Keratinocyte (primary cell): Measurements from ENCODE around the gene SKIDA1. TPM values are rescaled to one million over a fixed set of nuclear protein-coding genes. Genes with fewer than 3 reads are reported as not detected.

Experiments
- DNase-seq: peaks from one replicate; pipeline ENCODE4 v3.0.0-alpha.2; 2011; ENCODE audit warnings: low read depth, missing footprints, low spot score
- FAIRE-seq: peaks from 2 replicates; lab custom pipeline; 2011; peaks lifted over from hg19 to GRCh38; lab: Jason Lieb, UNC
- H2AFZ ChIP-seq: 2 replicates; pipeline ENCODE4 v1.6.0; 2012; ENCODE audit warnings: low read length, control low read depth, inconsistent platforms; ENCODE audit not compliant: control insufficient read depth
- H3K27ac ChIP-seq: 2 replicates; pipeline ENCODE4 v1.5.1; 2011; ENCODE audit warnings: low read length; ENCODE audit not compliant: control insufficient read depth, insufficient read depth
- H3K27me3 ChIP-seq: 3 replicates; pipeline ENCODE4 v1.6.0; 2011; ENCODE audit warnings: low read length; ENCODE audit not compliant: control insufficient read depth, insufficient read depth; ENCODE audit errors: extremely low read depth
- H3K36me3 ChIP-seq, 2 experiments: 2 replicates in 1 of 2; 3 replicates in 1 of 2; pipeline ENCODE4 v1.5.1; 2011; ENCODE audit warnings: low read length in 2 of 2, mild to moderate bottlenecking in 1 of 2; ENCODE audit not compliant: control insufficient read depth in 2 of 2, insufficient read depth in 2 of 2; ENCODE audit errors: extremely low read depth in 1 of 2
- H3K4me1 ChIP-seq: 3 replicates; pipeline ENCODE4 v1.5.1; 2011; ENCODE audit warnings: low read length; ENCODE audit not compliant: control insufficient read depth, insufficient read depth; ENCODE audit errors: extremely low read depth
- H3K4me2 ChIP-seq: 3 replicates; pipeline ENCODE4 v1.6.0; 2011; ENCODE audit warnings: low read depth, low read length; ENCODE audit not compliant: control insufficient read depth, insufficient read depth; ENCODE audit errors: extremely low read depth
- H3K4me3 ChIP-seq, 3 experiments: fragments of 200-600 bp in 1 of 3; sonication (generic) in 1 of 3; 2 replicates in 2 of 3; 3 replicates in 1 of 3; pipeline ENCODE4 v1.5.1; 2011 to 2016; ENCODE audit warnings: low read length in 3 of 3, mild to moderate bottlenecking in 3 of 3, control low read depth in 2 of 3, inconsistent platforms in 1 of 3, low read depth in 1 of 3, mixed read lengths in 1 of 3, mixed run types in 1 of 3, moderate library complexity in 1 of 3; ENCODE audit not compliant: control insufficient read depth in 2 of 3, insufficient read depth in 2 of 3; ENCODE audit errors: extremely low read depth in 1 of 3
- H3K79me2 ChIP-seq: 2 replicates; pipeline ENCODE4 v1.6.0; 2012; ENCODE audit warnings: low read length; ENCODE audit not compliant: control insufficient read depth, insufficient read depth
- H3K9ac ChIP-seq: 3 replicates; pipeline ENCODE4 v1.6.0; 2011; ENCODE audit warnings: low read length; ENCODE audit not compliant: control insufficient read depth, insufficient read depth; ENCODE audit errors: extremely low read depth
- H3K9me1 ChIP-seq: 3 replicates; pipeline ENCODE4 v1.6.0; 2011; ENCODE audit warnings: low read length; ENCODE audit not compliant: control insufficient read depth, insufficient read depth; ENCODE audit errors: extremely low read depth
- H3K9me3 ChIP-seq: 2 replicates; pipeline ENCODE4 v1.5.1; 2012; ENCODE audit warnings: low read depth, low read length; ENCODE audit not compliant: control insufficient read depth
- H4K20me1 ChIP-seq: 3 replicates; pipeline ENCODE4 v1.6.0; 2011; ENCODE audit warnings: low read length; ENCODE audit not compliant: control insufficient read depth, insufficient read depth; ENCODE audit errors: extremely low read depth
- EZH2 ChIP-seq: IDR thresholded peaks from one replicate; pipeline ENCODE4 v1.6.1; 2012; ENCODE audit warnings: inconsistent platforms, mild to moderate bottlenecking, low read length, moderate library complexity
- dilution Hi-C: fragments of 300-500 bp; cut with MboI; formaldehyde crosslinking; loops from one replicate; pipeline ENCODE4 v1.7.0; 2020; ENCODE audit warnings: low sequenced_read_pairs; ENCODE audit not compliant: extremely low pct_ligation_motif_present
- polyA plus RNA-seq, 5 experiments: library from polyadenylated mRNA; depleted of rRNA in 3 of 5; stranded (reverse) in 3 of 5; stranded (forward) in 1 of 5; unstranded in 1 of 5; fragments of >200 nt; gene quantifications; 1 replicate in 1 of 5; 2 replicates in 3 of 5; 3 replicates in 1 of 5; pipeline versions ENCODE4 v1.2.1 to v1.2.3, GENCODE V29; 2011 to 2012; ENCODE audit warnings: missing spikeins in 2 of 5, low read depth in 1 of 5, low replicate concordance in 1 of 5
- TF ChIP-seq, protein P1 (sequence below), 3 experiments: IDR thresholded peaks in 1 of 3; conservative IDR thresholded peaks in 1 of 3; optimal IDR thresholded peaks in 1 of 3; 2 replicates in 2 of 3; 3 replicates in 1 of 3; pipeline versions ENCODE3 to v1.5.1; 2011; ENCODE audit warnings: low read length in 3 of 3, mild to moderate bottlenecking in 3 of 3, moderate library complexity in 2 of 3, control low read depth in 1 of 3, inconsistent platforms in 1 of 3; ENCODE audit not compliant: insufficient read depth in 2 of 3; ENCODE audit errors: extremely low read depth in 1 of 3

The SKIDA1 gene
- polyA plus RNA-seq, 1 donor (not counting 4 experiments of a cell fraction or from before 2014, with no cell fraction given), result 0.13 TPM

GRCh38 chr10:21498377-21498776 is 27.1 kb downstream of the SKIDA1 start:
- no peak overlapping the region for H3K9ac ChIP-seq
- TF ChIP-seq, protein P1, sequence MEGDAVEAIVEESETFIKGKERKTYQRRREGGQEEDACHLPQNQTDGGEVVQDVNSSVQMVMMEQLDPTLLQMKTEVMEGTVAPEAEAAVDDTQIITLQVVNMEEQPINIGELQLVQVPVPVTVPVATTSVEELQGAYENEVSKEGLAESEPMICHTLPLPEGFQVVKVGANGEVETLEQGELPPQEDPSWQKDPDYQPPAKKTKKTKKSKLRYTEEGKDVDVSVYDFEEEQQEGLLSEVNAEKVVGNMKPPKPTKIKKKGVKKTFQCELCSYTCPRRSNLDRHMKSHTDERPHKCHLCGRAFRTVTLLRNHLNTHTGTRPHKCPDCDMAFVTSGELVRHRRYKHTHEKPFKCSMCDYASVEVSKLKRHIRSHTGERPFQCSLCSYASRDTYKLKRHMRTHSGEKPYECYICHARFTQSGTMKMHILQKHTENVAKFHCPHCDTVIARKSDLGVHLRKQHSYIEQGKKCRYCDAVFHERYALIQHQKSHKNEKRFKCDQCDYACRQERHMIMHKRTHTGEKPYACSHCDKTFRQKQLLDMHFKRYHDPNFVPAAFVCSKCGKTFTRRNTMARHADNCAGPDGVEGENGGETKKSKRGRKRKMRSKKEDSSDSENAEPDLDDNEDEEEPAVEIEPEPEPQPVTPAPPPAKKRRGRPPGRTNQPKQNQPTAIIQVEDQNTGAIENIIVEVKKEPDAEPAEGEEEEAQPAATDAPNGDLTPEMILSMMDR (optimal IDR thresholded peaks at IDR 0.05 in 1 of 3, IDR thresholded peaks at IDR 0.05 in 1 of 3, conservative IDR thresholded peaks at IDR 0.05 in 1 of 3; ENCODE audit: extremely low read depth in 1 of 3, insufficient read depth in 2 of 3, low read length in 3 of 3), result no peak
- TF ChIP-seq EZH2, result no peak
- H3K9me1 ChIP-seq, result no peaks in the 10 kb centered on the region
- dilution Hi-C loops, result no loop called here
- H4K20me1 ChIP-seq, result no peaks in the 10 kb centered on the region
- H2AFZ ChIP-seq, result no peak overlapping the region
- no peaks in the 10 kb centered on the region for H3K9me3 ChIP-seq
- FAIRE-seq, result no peak
- H3K79me2 ChIP-seq, result no peaks in the 10 kb centered on the region
- no peaks in the 10 kb centered on the region for H3K27me3 ChIP-seq
- H3K4me1 ChIP-seq, result peaks cover 15% of the 10 kb centered on the region
- H3K4me3 ChIP-seq, result no peak overlapping the region
- no peaks in the 10 kb centered on the region for H3K36me3 ChIP-seq
- H3K4me2 ChIP-seq, result no peak overlapping the region
- H3K27ac ChIP-seq, result no peak overlapping the region
- DNase-seq, result no peak

- no peak for FAIRE-seq
- dilution Hi-C loops, result no loop called here
- Histone ChIP-seq H3K27ac (peak overlapping the region; percentile 8), H4K20me1 (no peaks in the 10 kb centered on the region), H2AFZ (peak overlapping the region; percentile 84), H3K36me3 (no peaks in the 10 kb centered on the region), H3K4me3 (peak overlapping the region; percentile 67 to 90 (median 85)), H3K4me2 (peak overlapping the region; percentile 97), H3K9ac (peak overlapping the region; percentile 73), H3K9me1 (no peaks in the 10 kb centered on the region), H3K27me3 (no peaks in the 10 kb centered on the region), H3K79me2 (no peaks in the 10 kb centered on the region), H3K4me1 (peaks cover 15% of the 10 kb centered on the region), H3K9me3 (no peaks in the 10 kb centered on the region)
- DNase-seq, result no peak
- TF ChIP-seq, protein P1 (optimal IDR thresholded peaks at IDR 0.05 in 1 of 3, IDR thresholded peaks at IDR 0.05 in 1 of 3, conservative IDR thresholded peaks at IDR 0.05 in 1 of 3; ENCODE audit: extremely low read depth in 1 of 3, insufficient read depth in 2 of 3, low read length in 3 of 3), result no peak
- no peak for TF ChIP-seq EZH2
Measured at GRCh38 chr10:21497177-21497807, 28.2 kb downstream of the SKIDA1 start.
